Iris pigment epithelial cell (primary cell): ENCODE results near the gene PRCD.
"Not testable (repeated sequence)": the region's sequence is repeated elsewhere in the genome, so short reads cannot be mapped to it uniquely, and the experiment has no call there.

Experiments used
- DNase-seq: peaks from one replicate; pipeline ENCODE4 v3.0.0-alpha.2; 2011; ENCODE audit warnings: low read depth

The PRCD gene

GRCh38 chr17:76527430-76528111 lies 12.3 kb upstream of the PRCD start:
- peak; percentile 84 for DNase-seq

- peak; percentile 34 for DNase-seq
Measured at GRCh38 chr17:76528156-76528527, 11.7 kb upstream of the PRCD start.

DNA sequence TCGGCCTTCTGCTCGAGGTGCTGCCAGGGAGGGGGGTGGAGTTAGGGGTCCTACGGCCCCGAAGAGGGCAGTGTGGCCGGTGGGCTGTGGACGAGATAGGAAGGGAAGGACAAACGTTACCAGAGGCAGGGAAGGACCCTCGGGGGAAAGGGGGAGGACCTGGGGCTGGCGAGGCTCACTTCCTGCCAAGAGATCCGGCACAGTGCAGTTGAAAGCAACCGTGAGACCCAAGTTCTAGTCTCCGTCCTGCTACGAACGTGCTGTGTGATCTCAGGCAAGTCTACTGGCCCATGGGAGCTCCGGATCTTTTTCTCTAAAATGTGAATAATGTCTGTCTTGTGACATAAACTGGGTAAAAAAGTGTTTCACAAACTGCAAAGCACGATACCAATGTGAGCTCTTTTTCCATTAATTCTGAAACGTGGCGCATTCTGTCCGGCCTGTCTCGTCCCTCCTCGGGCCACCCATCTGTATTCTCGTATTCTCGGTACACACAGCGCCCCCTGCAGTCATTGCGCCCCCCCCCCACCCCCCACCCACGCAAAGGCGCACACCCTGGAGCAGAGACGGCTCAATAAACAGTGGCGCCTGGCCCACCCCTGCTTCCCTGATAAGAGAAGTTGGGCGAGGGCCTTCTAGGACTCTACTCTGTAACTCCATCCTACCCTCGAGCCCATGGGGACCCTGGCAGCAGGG lies 11.2 kb upstream of the PRCD start:
- DNase-seq: peak; percentile 32

- DNase-seq: peak; percentile 78
Measured at GRCh38 chr17:76529224-76530094, 10.4 kb upstream of the PRCD start.

- DNase-seq: peak; percentile 46
Measured at GRCh38 chr17:76530095-76530723, 9.6 kb upstream of the PRCD start.

DNA sequence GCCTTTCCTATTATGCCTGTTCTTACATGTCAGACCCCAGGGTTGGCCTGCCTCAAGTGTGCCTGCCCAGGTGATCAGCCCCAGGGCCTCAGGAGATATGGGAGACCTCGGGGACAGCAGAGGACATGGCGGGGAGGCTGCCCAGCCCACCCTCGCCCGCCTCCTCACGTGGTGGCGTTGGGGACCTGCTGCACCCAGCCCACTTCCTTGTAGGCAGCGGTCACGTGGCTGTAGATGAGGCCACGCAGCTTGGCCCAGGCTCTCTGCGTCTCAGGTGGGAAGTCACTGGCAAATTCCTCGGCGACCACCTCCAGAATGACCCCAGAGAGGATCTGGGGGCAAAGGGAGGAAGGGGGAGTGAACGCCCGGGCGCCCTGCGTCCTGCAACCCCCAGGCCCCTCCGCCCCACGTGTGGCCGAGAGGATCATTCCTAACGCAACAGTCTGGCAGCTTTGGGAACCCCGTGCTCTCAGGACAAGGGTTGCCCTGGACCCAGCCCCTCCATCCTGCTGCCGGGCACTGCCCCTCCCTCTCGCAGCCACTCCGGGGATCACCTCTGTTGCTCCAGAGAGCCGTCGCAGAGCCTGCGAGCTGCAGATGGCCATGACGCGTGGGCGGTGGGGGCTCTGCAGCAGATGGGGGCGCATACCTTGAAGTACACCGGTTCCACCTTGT lies 8.9 kb upstream of the PRCD start:
- DNase-seq: no peak

DNA sequence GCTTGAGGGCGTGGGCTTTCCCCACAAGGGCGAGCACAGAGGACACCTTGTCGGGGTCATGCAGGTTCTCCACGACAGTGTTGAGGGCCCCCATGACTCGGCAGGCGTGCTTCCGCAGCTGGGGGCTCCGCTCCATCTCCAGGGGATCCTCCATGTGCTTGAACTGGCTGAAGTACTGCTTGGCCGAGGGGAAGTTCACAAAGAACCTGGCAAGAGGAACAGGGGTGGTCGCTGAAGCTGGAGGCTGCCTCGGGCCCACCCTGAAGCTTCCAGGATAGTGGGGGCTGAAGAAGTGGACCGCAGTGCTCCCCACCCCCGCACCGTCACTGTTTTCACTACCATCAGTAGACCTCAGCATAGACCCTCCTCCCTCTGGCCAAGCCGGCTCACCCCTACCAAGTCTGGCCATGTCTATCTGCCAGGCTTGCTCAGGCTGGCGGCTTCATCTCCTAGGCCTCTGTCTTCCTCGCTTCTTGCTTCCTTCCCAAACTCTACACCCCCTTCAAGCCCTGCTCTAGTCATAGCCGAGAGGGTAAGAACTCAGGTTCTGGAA lies 8.3 kb upstream of the PRCD start:
- no peak for DNase-seq

- DNase-seq: no peak
Measured at GRCh38 chr17:76532072-76532651, 7.7 kb upstream of the PRCD start.

- not testable (repeated sequence) for DNase-seq
Measured at GRCh38 chr17:76533640-76534359, 6.0 kb upstream of the PRCD start.

- DNase-seq: no peak
Measured at GRCh38 chr17:76534831-76535732, 4.8 kb upstream of the PRCD start.

- no peak for DNase-seq
Measured at GRCh38 chr17:76535788-76536510, 3.9 kb upstream of the PRCD start.

DNA sequence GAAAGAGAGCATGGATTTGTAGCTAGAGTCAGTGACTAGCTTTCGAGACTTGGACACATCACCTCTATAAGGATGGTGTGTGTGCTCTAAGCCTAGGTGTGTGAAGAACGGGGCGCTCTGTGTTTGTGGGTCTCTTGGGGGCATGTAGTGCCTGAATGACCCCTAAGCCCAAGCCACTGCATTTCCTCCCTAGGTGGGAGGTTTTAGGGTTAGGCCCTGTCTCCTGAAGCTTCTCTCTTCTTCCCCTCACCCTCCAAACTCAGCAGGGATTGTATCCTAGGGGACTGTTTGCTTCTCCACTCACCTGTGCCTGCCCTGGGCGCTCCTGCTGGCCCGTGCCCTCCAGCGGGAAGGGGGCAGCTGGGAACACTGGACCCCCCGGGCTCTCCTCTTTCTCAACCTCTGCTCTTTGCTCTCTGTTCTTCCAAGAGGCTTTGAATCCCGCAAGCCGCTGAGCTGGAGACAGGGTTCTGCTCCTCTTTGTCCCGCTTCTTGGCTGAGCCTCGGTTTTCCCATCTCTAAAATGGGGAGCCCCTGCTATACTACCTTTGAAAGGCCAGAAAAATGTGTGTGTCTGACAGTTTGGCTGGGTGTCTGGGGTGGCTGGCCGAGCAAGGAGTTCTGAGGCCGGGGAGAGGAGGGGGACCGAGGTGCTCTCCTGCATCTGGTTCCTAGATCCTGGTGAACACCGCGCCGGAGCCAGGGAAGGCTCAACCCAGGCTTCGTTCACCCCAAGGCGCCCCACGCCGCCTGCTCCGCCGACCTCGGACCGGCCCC lies 3.1 kb upstream of the PRCD start:
- no peak for DNase-seq

DNA sequence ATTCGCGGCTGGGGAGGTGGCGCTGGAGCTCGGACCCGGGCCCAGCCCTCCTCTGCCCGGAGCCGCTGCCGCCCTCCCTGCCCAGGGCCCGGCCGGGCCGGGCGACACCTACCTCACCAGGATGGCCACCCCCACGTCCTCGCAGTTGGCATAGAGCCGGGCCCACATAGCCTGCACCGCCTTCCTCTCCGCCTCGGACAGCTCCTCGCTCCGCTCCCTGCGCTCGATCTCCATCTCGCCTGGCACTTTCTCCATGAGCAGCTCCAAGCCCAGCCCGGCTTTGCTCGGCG lies 2.6 kb upstream of the PRCD start:
- DNase-seq: peak; percentile 57

- DNase-seq: no peak
Measured at GRCh38 chr17:76537578-76538280, 2.1 kb upstream of the PRCD start, which contains the start of gene CYGB. CYGB (minus strand) TSS chr17:76537709; CDS start chr17:76537542, 167 bp downstream.

- DNase-seq: no peak
Measured at GRCh38 chr17:76538281-76538931, 1.4 kb upstream of the PRCD start.

- DNase-seq: no peak
Measured at GRCh38 chr17:76538941-76539570, 788 bp upstream of the PRCD start.
